Activated CD8-positive, alpha-beta memory T cell treated with anti-CD3 and anti-CD28 coated beads, Interleukin-2, amount 50 U/mL, for 24 hours (primary cell): ENCODE results near the gene FSTL1.

Experiments used
- DNase-seq: peaks from one replicate; pipeline ENCODE4 v3.0.0-alpha.2; 2020; ENCODE audit errors: extremely low read depth

The FSTL1 gene

GRCh38 chr3:120450600-120451271 lies at the start of gene FSTL1:
Gene FSTL1, minus strand, starts transcription at chr3:120450992. Its CDS starts 246 bp downstream, at chr3:120450746.
- no peak for DNase-seq

- no peak for DNase-seq
Measured at GRCh38 chr3:120498556-120499346, 48.0 kb upstream of the FSTL1 start.

GRCh38 chr3:120497818-120498217 lies 47.0 kb upstream of the FSTL1 start:
- no peak for DNase-seq

GRCh38 chr3:120497336-120497735 lies 46.5 kb upstream of the FSTL1 start:
- no peak for DNase-seq

- no peak for DNase-seq
Measured at GRCh38 chr3:120496278-120497002, 45.6 kb upstream of the FSTL1 start.

- no peak for DNase-seq
Measured at GRCh38 chr3:120495809-120496208, 45.0 kb upstream of the FSTL1 start.

GRCh38 chr3:120492103-120492502 lies 41.3 kb upstream of the FSTL1 start:
- DNase-seq, result no peak

- DNase-seq, result no peak
Measured at GRCh38 chr3:120489421-120489820, 38.6 kb upstream of the FSTL1 start.

- no peak for DNase-seq
Measured at GRCh38 chr3:120488296-120488695, 37.5 kb upstream of the FSTL1 start.

GRCh38 chr3:120487191-120487650 lies 36.4 kb upstream of the FSTL1 start:
- no peak for DNase-seq

- no peak for DNase-seq
Measured at GRCh38 chr3:120481081-120481480, 30.3 kb upstream of the FSTL1 start.

- DNase-seq, result no peak
Measured at GRCh38 chr3:120477781-120478180, 27.0 kb upstream of the FSTL1 start.

GRCh38 chr3:120475722-120476377 lies 25.1 kb upstream of the FSTL1 start:
- DNase-seq, result no peak

- DNase-seq, result no peak
Measured at GRCh38 chr3:120473896-120474675, 23.3 kb upstream of the FSTL1 start.

GRCh38 chr3:120473389-120473788 lies 22.6 kb upstream of the FSTL1 start:
- no peak for DNase-seq

GRCh38 chr3:120472121-120472844 lies 21.5 kb upstream of the FSTL1 start:
- no peak for DNase-seq

GRCh38 chr3:120471643-120472042 lies 20.9 kb upstream of the FSTL1 start:
- DNase-seq, result no peak

- DNase-seq, result no peak
Measured at GRCh38 chr3:120470870-120471269, 20.1 kb upstream of the FSTL1 start.

GRCh38 chr3:120469882-120470301 lies 19.1 kb upstream of the FSTL1 start:
- no peak for DNase-seq

GRCh38 chr3:120469440-120469839 lies 18.6 kb upstream of the FSTL1 start:
- DNase-seq, result no peak
